Right lobe of liver (tissue), 4 donors: ENCODE results near the gene HARBI1.

Experiments
- POLR2A ChIP-seq: fragments of 450-650 bp; IDR thresholded peaks from one replicate; pipeline ENCODE4 v1.6.1; 2017; ENCODE audit warnings: antibody characterized with exemption, mild to moderate bottlenecking
- TF ChIP-seq, protein P1 (sequence below), 4 donors: fragments of 200-600 bp in 3 of 4; fragments of 450-650 bp in 1 of 4; IDR thresholded peaks; one replicate each; pipeline versions ENCODE4 v1.5.1 to v1.8.0; 2016 to 2022; ENCODE audit warnings: antibody characterized with exemption in 4 of 4, mild to moderate bottlenecking in 2 of 4
- donor health status: DM: no; HTN: no; CAD: no.
- donor health status: DM: no; HTN: no; CAD: no.
- donor health status: DM: no; HTN: yes; CAD: no.

DNA sequence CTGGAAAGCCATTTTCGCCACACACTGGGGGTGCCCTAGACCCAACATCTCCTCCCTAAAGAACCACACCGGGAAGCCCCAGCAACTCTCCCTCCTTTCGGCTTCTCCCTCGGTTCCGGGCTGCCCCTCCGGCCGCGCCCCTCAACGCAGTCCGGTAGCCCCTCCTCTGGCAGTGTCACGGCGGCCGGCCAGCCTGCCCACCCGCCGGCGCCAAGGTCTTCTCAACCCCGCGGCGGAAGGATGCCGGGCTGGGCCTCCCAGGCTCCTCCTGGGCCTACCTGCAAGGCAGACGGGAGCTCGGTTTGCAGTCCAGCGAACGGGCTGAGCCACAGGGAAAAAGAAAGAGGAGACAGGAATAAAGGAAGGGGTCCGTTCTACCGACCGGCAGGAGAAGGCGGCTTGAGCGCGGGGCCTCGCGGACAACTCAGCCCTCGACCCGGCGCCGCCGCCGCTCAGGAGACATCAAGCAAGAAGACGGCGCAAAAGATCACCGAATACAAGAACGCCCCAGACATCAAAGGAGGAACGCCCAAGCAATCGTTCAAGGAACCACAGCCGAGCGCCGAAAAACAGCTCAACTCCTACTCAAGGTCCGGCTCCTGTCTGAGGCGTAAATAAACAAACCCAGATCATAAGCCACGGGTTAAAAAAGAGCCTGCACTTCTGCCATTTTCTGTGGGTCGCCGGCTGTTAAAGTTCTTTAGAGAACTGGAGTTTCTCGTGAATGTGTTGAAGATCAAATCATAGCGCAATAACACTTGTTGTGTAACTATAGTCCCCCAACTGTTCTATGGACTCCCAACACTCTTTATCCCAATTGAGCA is 23.3 kb downstream of the HARBI1 start, which contains the start of gene AMBRA1:
- TF ChIP-seq, protein P1, sequence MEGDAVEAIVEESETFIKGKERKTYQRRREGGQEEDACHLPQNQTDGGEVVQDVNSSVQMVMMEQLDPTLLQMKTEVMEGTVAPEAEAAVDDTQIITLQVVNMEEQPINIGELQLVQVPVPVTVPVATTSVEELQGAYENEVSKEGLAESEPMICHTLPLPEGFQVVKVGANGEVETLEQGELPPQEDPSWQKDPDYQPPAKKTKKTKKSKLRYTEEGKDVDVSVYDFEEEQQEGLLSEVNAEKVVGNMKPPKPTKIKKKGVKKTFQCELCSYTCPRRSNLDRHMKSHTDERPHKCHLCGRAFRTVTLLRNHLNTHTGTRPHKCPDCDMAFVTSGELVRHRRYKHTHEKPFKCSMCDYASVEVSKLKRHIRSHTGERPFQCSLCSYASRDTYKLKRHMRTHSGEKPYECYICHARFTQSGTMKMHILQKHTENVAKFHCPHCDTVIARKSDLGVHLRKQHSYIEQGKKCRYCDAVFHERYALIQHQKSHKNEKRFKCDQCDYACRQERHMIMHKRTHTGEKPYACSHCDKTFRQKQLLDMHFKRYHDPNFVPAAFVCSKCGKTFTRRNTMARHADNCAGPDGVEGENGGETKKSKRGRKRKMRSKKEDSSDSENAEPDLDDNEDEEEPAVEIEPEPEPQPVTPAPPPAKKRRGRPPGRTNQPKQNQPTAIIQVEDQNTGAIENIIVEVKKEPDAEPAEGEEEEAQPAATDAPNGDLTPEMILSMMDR (IDR thresholded peaks at IDR 0.05), result no peak
- TF ChIP-seq POLR2A, result peak; percentile 30
